RWPE1 (cell line): ENCODE measurements around the gene ACOT9.

ENCODE experiments used
- CTCF ChIA-PET: fragments of 350-600 bp; sonication (Branson Sonifier 250); formaldehyde crosslinking; extraction: SDS; loops from one replicate; lab custom pipeline; 2021; lab: Yijun Ruan, JAX
- POLR2A ChIA-PET: fragments of 400-600 bp; formaldehyde crosslinking; extraction: SDS; loops from one replicate; lab custom pipeline; 2020; ENCODE audit warnings: antibody characterized with exemption; ENCODE audit not compliant: low non-redundant PET; lab: Yijun Ruan, JAX
- DNase-seq: peaks from one replicate; pipeline ENCODE4 v3.0.0; 2012; ENCODE audit warnings: low spot score
- H3K27ac ChIP-seq: fragments of 450-650 bp; 2 replicates; pipeline ENCODE4 v1.5.1; 2017
- TF ChIP-seq, protein P1 (sequence below): fragments of 450-650 bp; conservative IDR thresholded peaks from 2 replicates; pipeline ENCODE4 v1.5.1; 2017; ENCODE audit warnings: low read depth, mild to moderate bottlenecking

The ACOT9 gene

DNA sequence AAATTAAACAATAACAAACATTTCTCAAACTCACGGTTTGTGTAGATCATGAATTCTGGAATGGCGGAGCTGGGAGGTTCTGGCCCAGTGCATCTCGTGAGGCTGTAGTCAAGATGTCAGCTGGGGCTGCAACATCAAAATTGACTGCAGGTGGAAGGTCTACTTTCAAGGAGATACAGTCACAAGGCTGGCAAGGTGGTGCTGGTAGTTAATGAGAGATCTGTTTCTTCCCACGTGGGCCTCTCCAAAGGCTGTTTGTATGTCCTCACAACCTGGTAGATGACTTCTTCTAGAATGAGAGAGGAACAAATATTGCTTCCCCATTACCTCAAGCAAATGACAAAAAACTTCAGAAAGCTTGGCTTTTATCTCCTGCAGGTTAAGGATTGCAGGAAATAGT lies 83.7 kb downstream of the ACOT9 start:
- H3K27ac ChIP-seq, result no peak overlapping the region
- ChIA-PET POLR2A (no interaction called here), CTCF (no interaction called here)
- TF ChIP-seq, protein P1, sequence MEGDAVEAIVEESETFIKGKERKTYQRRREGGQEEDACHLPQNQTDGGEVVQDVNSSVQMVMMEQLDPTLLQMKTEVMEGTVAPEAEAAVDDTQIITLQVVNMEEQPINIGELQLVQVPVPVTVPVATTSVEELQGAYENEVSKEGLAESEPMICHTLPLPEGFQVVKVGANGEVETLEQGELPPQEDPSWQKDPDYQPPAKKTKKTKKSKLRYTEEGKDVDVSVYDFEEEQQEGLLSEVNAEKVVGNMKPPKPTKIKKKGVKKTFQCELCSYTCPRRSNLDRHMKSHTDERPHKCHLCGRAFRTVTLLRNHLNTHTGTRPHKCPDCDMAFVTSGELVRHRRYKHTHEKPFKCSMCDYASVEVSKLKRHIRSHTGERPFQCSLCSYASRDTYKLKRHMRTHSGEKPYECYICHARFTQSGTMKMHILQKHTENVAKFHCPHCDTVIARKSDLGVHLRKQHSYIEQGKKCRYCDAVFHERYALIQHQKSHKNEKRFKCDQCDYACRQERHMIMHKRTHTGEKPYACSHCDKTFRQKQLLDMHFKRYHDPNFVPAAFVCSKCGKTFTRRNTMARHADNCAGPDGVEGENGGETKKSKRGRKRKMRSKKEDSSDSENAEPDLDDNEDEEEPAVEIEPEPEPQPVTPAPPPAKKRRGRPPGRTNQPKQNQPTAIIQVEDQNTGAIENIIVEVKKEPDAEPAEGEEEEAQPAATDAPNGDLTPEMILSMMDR, result no peak
- no peak for DNase-seq

DNA sequence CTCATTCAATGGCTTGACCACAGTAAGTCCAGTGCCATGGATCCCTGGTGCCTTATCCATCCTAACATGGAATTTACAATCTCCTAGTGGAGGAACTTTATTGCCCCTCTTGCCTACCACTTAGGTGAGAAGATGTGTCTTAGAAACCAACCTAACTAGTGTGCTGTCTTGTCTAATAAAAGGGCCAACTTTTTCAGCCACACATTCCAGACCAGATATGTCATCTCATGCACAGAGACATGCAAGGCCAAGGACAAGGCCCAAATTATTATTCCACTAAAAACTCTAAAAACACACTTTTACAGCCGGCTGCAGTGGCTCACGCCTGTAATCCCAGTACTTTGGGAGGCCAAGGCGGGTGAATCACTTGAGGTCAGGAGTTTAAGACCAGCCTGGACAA lies 86.4 kb downstream of the ACOT9 start:
- H3K27ac ChIP-seq, result no peak overlapping the region
- TF ChIP-seq, protein P1, result no peak
- no peak for DNase-seq
- ChIA-PET CTCF (no interaction called here), POLR2A (no interaction called here)

- POLR2A ChIA-PET, result no interaction called here
- H3K27ac ChIP-seq, result no peak overlapping the region
- TF ChIP-seq, protein P1, result no peak
- DNase-seq, result no peak
- CTCF ChIA-PET, result no interaction called here
Measured at GRCh38 chrX:23656091-23656490, 87.0 kb downstream of the ACOT9 start.
